Astrocyte of the cerebellum (primary cell): Measurements from ENCODE around the gene TEX22.
A peak's percentile ranks its signal among the peaks of the same experiment; 100 is the strongest.
"Not testable (repeated sequence)": the region's sequence is repeated elsewhere in the genome, so short reads cannot be mapped to it uniquely, and the experiment has no call there.

Source experiments
- DNase-seq: peaks from one replicate; pipeline ENCODE4 v3.0.0-alpha.2; 2011; ENCODE audit warnings: low read depth
- H3K4me3 ChIP-seq: 2 replicates; pipeline ENCODE4 v1.5.1; 2011; ENCODE audit warnings: mild to moderate bottlenecking, low read depth, low read length, moderate library complexity
- in situ Hi-C: cut with HindIII; loops from 2 replicates; pipeline ENCODE4 v1.10.0; 2017; ENCODE audit warnings: low sequenced_read_pairs
- TF ChIP-seq, protein P1 (sequence below): IDR thresholded peaks from 2 replicates; pipeline ENCODE4 v1.5.1; 2012; ENCODE audit warnings: low read length, low read depth, moderate library complexity, mild to moderate bottlenecking; ENCODE audit errors: missing control alignments

Gene TEX22

DNA sequence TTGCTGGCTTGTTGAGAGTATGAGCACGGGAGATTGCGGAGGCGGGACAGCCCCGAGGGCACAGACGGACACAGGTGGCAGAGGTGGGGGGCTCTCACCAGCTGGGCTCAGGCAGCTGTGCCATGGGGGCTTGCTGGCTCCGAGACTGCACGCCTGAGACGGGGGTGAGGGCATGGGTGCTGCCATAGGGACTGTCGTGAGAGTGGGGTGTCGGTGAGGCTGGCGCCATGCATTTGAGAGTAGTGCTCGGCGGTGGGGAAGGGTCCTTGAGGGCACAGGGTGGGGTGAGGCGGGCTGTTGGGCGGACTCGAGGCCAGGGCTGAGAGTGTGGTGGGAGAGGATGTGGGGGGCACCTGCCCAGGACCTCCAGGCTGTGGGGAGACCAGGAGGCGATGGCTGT lies 40.7 kb upstream of the TEX22 start:
- no peak overlapping the region for H3K4me3 ChIP-seq
- in situ Hi-C loops: loop anchor here (5.0 kb wide), 1 partner anchor 45 kb away; no protein-coding TSS in a partner anchor
- no peak for DNase-seq
- TF ChIP-seq, protein P1, sequence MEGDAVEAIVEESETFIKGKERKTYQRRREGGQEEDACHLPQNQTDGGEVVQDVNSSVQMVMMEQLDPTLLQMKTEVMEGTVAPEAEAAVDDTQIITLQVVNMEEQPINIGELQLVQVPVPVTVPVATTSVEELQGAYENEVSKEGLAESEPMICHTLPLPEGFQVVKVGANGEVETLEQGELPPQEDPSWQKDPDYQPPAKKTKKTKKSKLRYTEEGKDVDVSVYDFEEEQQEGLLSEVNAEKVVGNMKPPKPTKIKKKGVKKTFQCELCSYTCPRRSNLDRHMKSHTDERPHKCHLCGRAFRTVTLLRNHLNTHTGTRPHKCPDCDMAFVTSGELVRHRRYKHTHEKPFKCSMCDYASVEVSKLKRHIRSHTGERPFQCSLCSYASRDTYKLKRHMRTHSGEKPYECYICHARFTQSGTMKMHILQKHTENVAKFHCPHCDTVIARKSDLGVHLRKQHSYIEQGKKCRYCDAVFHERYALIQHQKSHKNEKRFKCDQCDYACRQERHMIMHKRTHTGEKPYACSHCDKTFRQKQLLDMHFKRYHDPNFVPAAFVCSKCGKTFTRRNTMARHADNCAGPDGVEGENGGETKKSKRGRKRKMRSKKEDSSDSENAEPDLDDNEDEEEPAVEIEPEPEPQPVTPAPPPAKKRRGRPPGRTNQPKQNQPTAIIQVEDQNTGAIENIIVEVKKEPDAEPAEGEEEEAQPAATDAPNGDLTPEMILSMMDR: no peak

DNA sequence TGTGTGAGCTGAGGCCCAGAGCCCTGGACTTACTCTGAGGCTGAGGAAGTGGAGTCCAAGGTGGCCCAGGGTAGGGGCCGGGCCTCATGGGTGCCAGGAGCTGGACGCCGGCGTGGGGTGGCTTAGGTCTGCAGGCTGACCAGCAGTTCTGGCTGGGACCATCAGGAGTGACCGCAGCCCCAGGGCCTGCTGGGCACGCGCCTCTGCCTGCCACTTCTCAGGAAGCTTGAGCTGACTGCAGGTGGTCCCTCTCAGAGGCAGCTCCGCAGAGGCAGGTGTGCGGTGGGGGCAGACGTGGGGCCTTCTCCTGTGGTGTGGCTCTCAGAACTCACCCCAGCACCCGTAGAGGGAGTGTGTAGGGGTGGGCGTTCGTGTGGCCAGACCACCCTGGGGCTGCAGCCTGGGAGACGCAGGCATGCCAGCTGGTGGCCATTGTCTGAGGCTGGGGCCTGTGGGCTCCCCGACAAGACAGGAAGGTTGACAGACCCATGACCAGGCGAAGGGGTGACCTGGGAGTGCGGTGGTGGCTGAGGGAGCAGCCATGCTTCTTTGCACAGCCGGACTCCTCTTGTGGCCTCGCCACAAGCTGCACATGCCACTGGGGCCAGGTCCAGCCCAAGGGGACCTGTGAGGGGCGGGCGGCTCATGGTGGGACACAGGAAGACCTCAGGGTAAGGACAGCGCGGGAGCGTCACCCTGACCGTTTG lies 40.0 kb upstream of the TEX22 start:
- in situ Hi-C loops: loop anchor here (5.0 kb wide), 1 partner anchor 44 kb away; no protein-coding TSS in a partner anchor
- no peak for DNase-seq
- no peak overlapping the region for H3K4me3 ChIP-seq
- TF ChIP-seq, protein P1: no peak

DNA sequence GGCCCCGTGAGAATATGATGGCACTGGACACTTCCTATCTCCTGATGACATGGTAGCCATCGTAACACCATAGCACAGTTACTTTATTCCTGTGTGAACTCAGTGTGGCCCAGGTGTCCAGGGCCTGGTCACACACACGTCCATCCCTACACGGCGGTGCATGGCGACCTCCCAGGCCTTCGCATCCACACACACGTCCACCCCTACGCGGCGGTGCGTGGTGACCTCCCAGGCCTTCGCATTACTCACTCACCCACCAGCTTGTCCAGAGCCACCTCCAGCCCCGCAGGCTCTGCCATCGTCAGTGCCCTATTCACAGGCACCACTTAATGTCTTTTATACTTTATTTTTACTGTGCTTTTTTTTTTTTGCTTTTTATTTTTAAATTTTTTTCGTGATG lies 39.4 kb upstream of the TEX22 start:
- no peak for DNase-seq
- H3K4me3 ChIP-seq: no peak overlapping the region
- TF ChIP-seq, protein P1: no peak
- in situ Hi-C loops: loop anchor here (5.0 kb wide), 1 partner anchor 43 kb away; no protein-coding TSS in a partner anchor

DNA sequence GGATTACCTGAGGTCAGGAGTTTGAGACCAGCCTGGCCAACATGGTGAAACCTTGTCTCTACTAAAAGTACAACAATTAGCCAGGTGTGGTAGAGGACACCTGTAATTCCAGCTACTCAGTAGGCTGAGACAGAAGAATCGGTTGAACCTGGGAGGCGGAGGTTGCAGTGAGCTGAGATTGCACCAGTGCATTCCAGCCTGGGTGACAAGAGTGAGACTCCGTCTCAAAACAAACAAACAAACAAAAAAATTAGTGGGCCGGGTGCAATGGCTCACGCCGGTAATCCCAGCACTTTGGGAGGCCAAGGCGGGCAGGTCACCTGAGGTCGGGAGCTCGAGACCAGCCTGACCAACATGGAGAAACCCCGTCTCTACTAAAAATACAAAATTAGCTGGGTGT lies 36.9 kb upstream of the TEX22 start:
- H3K4me3 ChIP-seq, in situ Hi-C loops, DNase-seq: not testable (repeated sequence)

DNA sequence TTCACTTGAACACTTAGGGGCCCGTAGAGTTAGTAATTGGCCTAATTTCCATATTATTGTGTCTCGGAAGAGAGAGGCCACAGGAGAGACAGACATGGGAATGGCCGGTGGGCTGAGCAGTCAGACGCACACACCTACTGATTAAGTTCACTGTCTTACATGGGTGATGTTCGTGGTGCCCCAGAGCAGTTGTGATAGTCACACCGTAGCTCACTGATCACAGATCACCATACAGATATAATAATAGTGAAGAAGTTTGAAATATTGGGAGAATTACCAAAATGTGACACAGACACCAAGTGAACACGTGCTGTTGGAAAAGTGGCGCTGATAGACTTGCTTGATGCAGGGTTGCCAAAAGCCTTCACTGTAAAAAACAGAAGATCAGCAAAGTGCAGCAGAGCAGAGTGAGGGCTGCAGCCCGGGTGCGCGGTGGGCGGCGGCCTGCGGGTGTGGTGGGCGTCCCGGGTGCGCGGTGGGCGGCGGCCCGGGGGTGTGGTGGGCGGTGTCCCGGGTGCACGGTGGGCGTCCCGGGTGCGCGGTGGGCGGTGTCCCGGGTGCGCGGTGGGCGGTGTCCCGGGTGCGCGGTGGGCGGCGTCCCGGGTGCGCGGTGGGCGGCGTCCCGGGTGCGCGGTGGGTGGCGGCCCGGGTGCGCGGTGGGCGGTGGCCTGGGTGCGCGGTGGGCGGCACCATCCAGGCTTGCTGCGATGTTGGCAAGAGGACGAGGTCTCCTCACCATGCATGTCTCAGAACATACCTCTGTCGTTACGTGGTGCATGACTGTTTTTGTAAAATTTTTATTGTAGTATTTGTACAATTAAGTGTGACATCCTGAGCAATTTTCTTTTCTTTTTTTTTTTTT lies 34.3 kb upstream of the TEX22 start:
- DNase-seq: no peak
- in situ Hi-C loops: no loop called here
- TF ChIP-seq, protein P1: no peak
- peak overlapping the region; percentile 3 for H3K4me3 ChIP-seq

DNA sequence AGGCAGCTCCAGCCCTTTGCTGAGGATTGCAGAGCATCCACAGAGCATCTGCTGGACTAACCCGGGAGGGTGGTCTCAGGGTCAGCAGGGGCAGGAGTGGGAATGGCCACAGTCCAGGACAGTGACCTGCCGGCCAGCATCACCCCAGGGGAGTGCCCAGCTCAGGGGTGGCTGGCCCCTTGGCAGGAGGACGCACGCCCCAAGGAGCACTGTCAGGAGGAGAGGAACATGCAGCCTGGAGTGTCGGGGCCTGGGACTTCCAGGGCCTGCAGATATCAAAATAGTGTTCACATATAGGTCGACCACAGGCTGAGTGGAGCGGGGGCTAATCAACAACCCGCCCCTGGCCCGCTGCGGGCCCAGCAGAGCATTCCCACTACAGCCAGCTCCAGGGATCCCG lies 33.2 kb upstream of the TEX22 start:
- in situ Hi-C loops: no loop called here
- H3K4me3 ChIP-seq: no peak overlapping the region
- no peak for DNase-seq
- TF ChIP-seq, protein P1: no peak

DNA sequence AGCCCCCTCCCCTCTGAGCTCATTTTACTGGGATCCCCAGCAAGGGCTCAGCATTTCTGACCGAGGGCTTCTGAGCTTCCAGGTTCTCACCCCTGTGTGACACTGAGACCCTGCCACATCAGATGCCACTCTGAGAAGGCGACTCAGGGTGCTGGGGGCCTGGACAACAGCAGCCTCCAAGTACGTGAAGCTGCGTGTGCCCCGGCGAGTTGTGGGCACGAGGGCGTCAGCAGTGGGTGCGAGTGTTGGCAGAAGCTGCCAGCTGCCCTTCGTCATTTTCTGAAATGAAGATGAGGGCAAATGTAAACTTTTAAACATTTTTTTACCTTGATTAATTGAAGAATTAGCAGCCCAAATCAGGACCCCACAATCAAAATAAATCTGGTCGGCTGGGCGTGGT lies 32.7 kb upstream of the TEX22 start:
- TF ChIP-seq, protein P1: no peak
- no peak for DNase-seq
- in situ Hi-C loops: no loop called here
- H3K4me3 ChIP-seq: no peak overlapping the region
